GM12872 (cell line): ENCODE results near the gene LRRC27.

Source experiments
- CTCF ChIP-seq: IDR thresholded peaks from 3 replicates; pipeline ENCODE4 v1.5.1; 2011; ENCODE audit warnings: low read depth, mild to moderate bottlenecking, low read length, moderate library complexity; ENCODE audit not compliant: insufficient read depth

LRRC27 gene

GRCh38 chr10:132292287-132293200, 39.4 kb upstream of the LRRC27 start:
- no peak for TF ChIP-seq CTCF

- TF ChIP-seq CTCF: no peak
Measured at GRCh38 chr10:132293201-132293812, 38.7 kb upstream of the LRRC27 start.

- no peak for TF ChIP-seq CTCF
Measured at GRCh38 chr10:132293813-132294520, 38.0 kb upstream of the LRRC27 start.

- TF ChIP-seq CTCF: no peak
Measured at GRCh38 chr10:132294561-132295318, 37.3 kb upstream of the LRRC27 start.

GRCh38 chr10:132296666-132297443, 35.1 kb upstream of the LRRC27 start:
- TF ChIP-seq CTCF: no peak

GRCh38 chr10:132297526-132297925, 34.5 kb upstream of the LRRC27 start:
- TF ChIP-seq CTCF: no peak
